B cell (primary cell): ENCODE results near the gene CMC2. TPM values are rescaled to one million over a fixed set of nuclear protein-coding genes. Genes with fewer than 3 reads are reported as not detected.

ENCODE experiments used
- ATAC-seq: fragments of 200-7000 bp; cut with Tn5 transposase; one replicate; pipeline ENCODE4 v1.10.0; 2021; ENCODE audit warnings: low read depth, mild to moderate bottlenecking, moderate number of reproducible peaks, moderate library complexity
- CTCF ChIA-PET: fragments of 350-600 bp; sonication (Branson Sonifier 250); formaldehyde crosslinking; loops from one replicate; lab custom pipeline; 2021; ENCODE audit warnings: antibody characterized with exemption, inconsistent platforms; lab: Charles Lee
- POLR2A ChIA-PET: fragments of 350-600 bp; sonication (Branson Sonifier 250); formaldehyde crosslinking; loops from one replicate; lab custom pipeline; 2021; ENCODE audit warnings: antibody characterized with exemption; lab: Charles Lee
- DNase-seq: peaks from one replicate; pipeline ENCODE4 v3.0.0; 2013
- H2AFZ ChIP-seq: 2 replicates; pipeline ENCODE4 v1.6.1; 2012; ENCODE audit warnings: mild to moderate bottlenecking, low read depth, low read length; ENCODE audit not compliant: insufficient read depth, poor library complexity, severe bottlenecking
- H3K27ac ChIP-seq, 2 donors: 1 replicate in 1 of 2; 2 replicates in 1 of 2; pipeline ENCODE4 v1.5.1; 2012 to 2013; ENCODE audit warnings: low read length in 2 of 2, mild to moderate bottlenecking in 2 of 2, moderate library complexity in 1 of 2
- H3K27me3 ChIP-seq, 4 experiments: fragments of 200-600 bp in 1 of 4; sonication (generic) in 1 of 4; replicated peaks in 1 of 4; 1 replicate in 2 of 4; 2 replicates in 2 of 4; pipeline versions ENCODE4 v1.6.1 to v1.7.0; 2013 to 2016; ENCODE audit warnings: low read length in 3 of 4, mild to moderate bottlenecking in 2 of 4, mixed read lengths in 1 of 4, moderate library complexity in 1 of 4; ENCODE audit not compliant: insufficient read depth in 4 of 4, control insufficient read depth in 3 of 4; ENCODE audit errors: control extremely low read depth in 1 of 4
- H3K36me3 ChIP-seq, 2 experiments: replicated peaks in 1 of 2; 1 replicate in 1 of 2; 2 replicates in 1 of 2; pipeline versions ENCODE4 v1.6.1 to v1.7.1; 2013; ENCODE audit warnings: low read length in 1 of 2; ENCODE audit not compliant: insufficient read depth in 2 of 2, control insufficient read depth in 1 of 2; ENCODE audit errors: control extremely low read depth in 1 of 2, extremely low read depth in 1 of 2
- H3K4me1 ChIP-seq, 2 donors: fragments of 200-600 bp in 1 of 2; sonication (generic) in 1 of 2; 1 replicate in 1 of 2; 2 replicates in 1 of 2; pipeline versions ENCODE4 v1.5.1 to v1.6.1; 2013 to 2017; ENCODE audit warnings: low read length in 2 of 2; ENCODE audit not compliant: control insufficient read depth in 2 of 2, insufficient read depth in 2 of 2
- H3K4me2 ChIP-seq: replicated peaks from 2 replicates; pipeline ENCODE3; 2012; ENCODE audit warnings: mild to moderate bottlenecking, low read depth, low read length; ENCODE audit not compliant: poor library complexity, severe bottlenecking
- H3K4me3 ChIP-seq, 5 experiments: fragments of 200-600 bp in 1 of 5; sonication (generic) in 1 of 5; 1 replicate in 3 of 5; 2 replicates in 2 of 5; pipeline versions ENCODE4 v1.5.1 to v1.7.0; 2011 to 2016; ENCODE audit warnings: low read length in 4 of 5, mild to moderate bottlenecking in 4 of 5, low read depth in 2 of 5, control low read depth in 1 of 5, moderate library complexity in 1 of 5; ENCODE audit not compliant: insufficient read depth in 1 of 5; ENCODE audit errors: control extremely low read depth in 1 of 5, extremely low read depth in 1 of 5
- H3K79me2 ChIP-seq: fragments of 200-600 bp; sonication (generic); one replicate; pipeline ENCODE4 v1.6.0; 2016; ENCODE audit warnings: low read length; ENCODE audit not compliant: control insufficient read depth, insufficient read depth
- H3K9ac ChIP-seq: fragments of 200-600 bp; sonication (generic); 2 replicates; pipeline ENCODE4 v1.6.1; 2017; ENCODE audit warnings: mild to moderate bottlenecking, low read length, moderate library complexity
- H3K9me3 ChIP-seq, 3 donors: one replicate each; pipeline versions ENCODE4 v1.6.1 to v1.7.1; 2013; ENCODE audit warnings: low read length in 2 of 3; ENCODE audit not compliant: control insufficient read depth in 2 of 3, insufficient read depth in 1 of 3; ENCODE audit errors: control extremely low read depth in 1 of 3
- H4K20me1 ChIP-seq: 2 replicates; pipeline ENCODE4 v1.6.0; 2012; ENCODE audit warnings: mild to moderate bottlenecking, low read length; ENCODE audit not compliant: insufficient read depth, control insufficient read depth, poor library complexity, severe bottlenecking
- H3K27ac Mint-ChIP-seq: one replicate; pipeline ENCODE4 v1.8.0; 2021; ENCODE audit warnings: mixed read lengths
- H3K27me3 Mint-ChIP-seq: one replicate; pipeline ENCODE4 v1.8.0; 2021; ENCODE audit warnings: mixed read lengths
- H3K4me1 Mint-ChIP-seq: one replicate; pipeline ENCODE4 v1.8.0; 2021; ENCODE audit warnings: mixed read lengths
- H3K4me3 Mint-ChIP-seq: one replicate; pipeline ENCODE4 v1.8.0; 2021; ENCODE audit warnings: mixed read lengths
- H3K9me3 Mint-ChIP-seq: one replicate; pipeline ENCODE4 v1.8.0; 2022; ENCODE audit warnings: mixed read lengths; ENCODE audit not compliant: insufficient read depth
- EZH2 ChIP-seq: IDR thresholded peaks from 2 replicates; pipeline ENCODE4 v1.6.1; 2012; ENCODE audit warnings: borderline replicate concordance, low read depth, mild to moderate bottlenecking, moderate library complexity, low read length; ENCODE audit not compliant: insufficient read depth, poor library complexity, severe bottlenecking
- WGBS: methylation state at CpG from one replicate; pipeline ENCODE4 v1.1.5; 2013; ENCODE audit warnings: missing lambda C conversion rate; ENCODE audit not compliant: insufficient coverage; 5-methylcytosine and 5-hydroxymethylcytosine counted together
- intact Hi-C: fragments of 100-400 bp; cut with micrococcal nuclease; formaldehyde crosslinking; loops from one replicate; pipeline ENCODE4 v1.10.0; 2022
- polyA plus RNA-seq: library from polyadenylated mRNA; depleted of rRNA; stranded (reverse); fragments of >200 nt; gene quantifications from 2 replicates; pipeline ENCODE4 v1.2.3, GENCODE V29; 2012
- total RNA-seq, 2 donors: library from RNA; stranded (reverse); fragments of 120-200 nt in 1 of 2; gene quantifications; 1 replicate in 1 of 2; 2 replicates in 1 of 2; pipeline versions ENCODE4 v1.2.3 to v1.2.4, GENCODE V29; 2013 to 2022
- TF ChIP-seq, protein P1 (sequence below): fragments of 200-600 bp; IDR thresholded peaks from one replicate; pipeline ENCODE4 v1.8.0; 2022; ENCODE audit warnings: antibody characterized with exemption, mild to moderate bottlenecking

Gene CMC2
- total and polyA plus RNA-seq, 2 donors (not counting 1 experiment from before 2014, with no cell fraction given), result 21.4 to 40.8 TPM

DNA sequence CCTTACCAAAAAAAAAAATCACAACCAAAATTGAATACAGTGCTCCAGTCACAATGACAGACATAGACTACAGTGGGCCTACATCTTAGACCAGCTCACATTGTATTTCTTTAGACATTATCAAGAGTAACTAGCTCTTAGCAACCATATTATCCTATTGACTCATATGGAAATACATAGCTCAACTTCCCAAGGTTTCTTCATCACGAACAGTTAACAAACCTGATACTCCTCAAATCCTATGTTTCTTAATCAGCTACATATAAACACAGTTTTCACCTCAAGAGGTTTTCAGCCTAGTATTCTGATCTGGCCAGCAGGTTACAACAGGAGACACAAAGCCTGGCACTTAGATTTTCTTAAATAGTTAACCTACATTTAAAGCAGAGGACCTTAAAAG, 29.7 kb downstream of the CMC2 start:
- Histone ChIP-seq H3K9ac (no peak overlapping the region), H3K27me3 (no peaks in the 10 kb centered on the region), H3K4me2 (no peak overlapping the region), H3K79me2 (no peaks in the 10 kb centered on the region), H2AFZ (no peak overlapping the region), H3K27ac (no peak overlapping the region), H4K20me1 (no peaks in the 10 kb centered on the region), H3K4me3 (no peak overlapping the region), H3K9me3 (no peaks in the 10 kb centered on the region), H3K36me3 (peaks cover 12 to 15% of the 10 kb centered on the region in 2 experiments), H3K4me1 (no peaks in the 10 kb centered on the region)
- WGBS, result 100% methylated on average over 1 of the region's 1 CpG
- no peak overlapping the region for H3K27ac Mint-ChIP-seq
- ATAC-seq, result no peak
- no peaks in the 10 kb centered on the region for H3K4me1 Mint-ChIP-seq
- no peak for TF ChIP-seq EZH2
- TF ChIP-seq, protein P1, sequence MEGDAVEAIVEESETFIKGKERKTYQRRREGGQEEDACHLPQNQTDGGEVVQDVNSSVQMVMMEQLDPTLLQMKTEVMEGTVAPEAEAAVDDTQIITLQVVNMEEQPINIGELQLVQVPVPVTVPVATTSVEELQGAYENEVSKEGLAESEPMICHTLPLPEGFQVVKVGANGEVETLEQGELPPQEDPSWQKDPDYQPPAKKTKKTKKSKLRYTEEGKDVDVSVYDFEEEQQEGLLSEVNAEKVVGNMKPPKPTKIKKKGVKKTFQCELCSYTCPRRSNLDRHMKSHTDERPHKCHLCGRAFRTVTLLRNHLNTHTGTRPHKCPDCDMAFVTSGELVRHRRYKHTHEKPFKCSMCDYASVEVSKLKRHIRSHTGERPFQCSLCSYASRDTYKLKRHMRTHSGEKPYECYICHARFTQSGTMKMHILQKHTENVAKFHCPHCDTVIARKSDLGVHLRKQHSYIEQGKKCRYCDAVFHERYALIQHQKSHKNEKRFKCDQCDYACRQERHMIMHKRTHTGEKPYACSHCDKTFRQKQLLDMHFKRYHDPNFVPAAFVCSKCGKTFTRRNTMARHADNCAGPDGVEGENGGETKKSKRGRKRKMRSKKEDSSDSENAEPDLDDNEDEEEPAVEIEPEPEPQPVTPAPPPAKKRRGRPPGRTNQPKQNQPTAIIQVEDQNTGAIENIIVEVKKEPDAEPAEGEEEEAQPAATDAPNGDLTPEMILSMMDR, result no peak
- POLR2A ChIA-PET, result no interaction called here
- no peaks in the 10 kb centered on the region for H3K27me3 Mint-ChIP-seq
- no peak overlapping the region for H3K4me3 Mint-ChIP-seq
- H3K9me3 Mint-ChIP-seq, result no peaks in the 10 kb centered on the region
- CTCF ChIA-PET, result no interaction called here
- no peak for DNase-seq
- intact Hi-C loops, result no loop called here

DNA sequence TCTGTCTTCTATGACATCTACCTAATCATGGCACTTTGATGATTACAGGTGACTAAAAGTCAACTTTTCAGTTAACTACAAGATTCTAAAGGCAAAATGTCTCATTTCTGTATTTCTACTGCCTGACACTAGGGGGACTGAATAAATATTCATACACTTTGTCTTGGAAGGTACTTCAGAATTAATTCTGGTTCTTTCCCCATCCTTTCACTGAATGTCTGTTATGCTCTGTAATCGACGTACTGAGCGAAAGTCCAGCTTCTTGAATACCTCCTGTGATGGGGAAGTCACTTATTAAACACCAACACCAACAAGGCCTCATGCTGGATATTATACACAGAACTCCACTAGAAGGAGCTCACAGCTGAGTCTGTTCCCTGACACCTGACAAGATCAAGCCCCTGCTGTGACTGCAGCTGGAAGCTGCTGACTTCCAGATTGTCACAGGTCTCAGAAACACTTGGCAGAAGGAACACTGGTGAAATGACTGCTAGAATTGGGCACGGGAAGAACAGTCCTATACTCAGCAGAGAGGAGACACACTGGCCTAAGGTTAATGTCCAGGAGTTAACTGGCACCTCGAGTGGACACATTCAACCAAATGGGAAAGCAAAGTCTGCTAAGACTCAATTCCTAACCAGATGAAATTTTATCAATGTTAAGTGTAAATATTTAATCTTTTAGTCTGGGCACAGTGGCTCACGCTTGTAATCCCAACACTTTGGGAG, 31.9 kb downstream of the CMC2 start:
- Mint-ChIP-seq H3K4me1 (no peaks in the 10 kb centered on the region), H3K27ac (no peak overlapping the region), H3K9me3 (no peaks in the 10 kb centered on the region), H3K27me3 (no peaks in the 10 kb centered on the region), H3K4me3 (no peak overlapping the region)
- no peak overlapping the region for H2AFZ ChIP-seq
- no peak overlapping the region for H3K4me2 ChIP-seq
- no peaks in the 10 kb centered on the region for H3K27me3 ChIP-seq
- H3K9me3 ChIP-seq, result no peaks in the 10 kb centered on the region
- ATAC-seq, result no peak
- intact Hi-C loops, result no loop called here
- H3K4me1 ChIP-seq, result no peaks in the 10 kb centered on the region
- H3K4me3 ChIP-seq, result no peak overlapping the region
- no peak overlapping the region for H3K27ac ChIP-seq
- no peaks in the 10 kb centered on the region for H3K79me2 ChIP-seq
- no peak for DNase-seq
- ChIA-PET POLR2A (no interaction called here), CTCF (interaction anchor here (1.6 kb wide), 1 partner anchor 28 kb away, joined by 4 read pairs; no protein-coding TSS in a partner anchor)
- peaks cover 8 to 18% of the 10 kb centered on the region in 2 experiments for H3K36me3 ChIP-seq
- no peaks in the 10 kb centered on the region for H4K20me1 ChIP-seq
- TF ChIP-seq EZH2, result no peak
- TF ChIP-seq, protein P1, result peak; percentile 58
- 91% methylated on average over 6 of the region's 6 CpGs for WGBS
- H3K9ac ChIP-seq, result no peak overlapping the region
